SK-N-SH (cell line): ENCODE measurements around the gene BTG3. TPM values are rescaled to one million over a fixed set of nuclear protein-coding genes. Genes with fewer than 3 reads are reported as not detected.

Experiments
- CTCF ChIA-PET: fragments of 300-600, 350-600 bp; formaldehyde crosslinking; extraction: SDS; loops from one replicate; lab custom pipeline; 2021; lab: Yijun Ruan, JAX
- POLR2A ChIA-PET: fragments of 350-600 bp; sonication (Branson Sonifier 250); formaldehyde crosslinking; extraction: SDS; loops from one replicate; lab custom pipeline; 2020; ENCODE audit warnings: antibody characterized with exemption, inconsistent platforms; lab: Yijun Ruan, JAX
- DNase-seq: peaks from one replicate; pipeline ENCODE4 v3.0.0; 2012
- H2AFZ ChIP-seq: fragments of 200-600 bp; sonication (generic); 2 replicates; pipeline ENCODE4 v1.8.1; 2016; ENCODE audit warnings: antibody characterized with exemption, mild to moderate bottlenecking, low read depth
- H3F3A ChIP-seq: fragments of 200-600 bp; sonication (generic); replicated peaks from 2 replicates; pipeline ENCODE3; 2016; ENCODE audit warnings: antibody characterized with exemption, mild to moderate bottlenecking; ENCODE audit not compliant: insufficient read depth
- H3K27ac ChIP-seq, 2 experiments: fragments of 200-500 bp in 1 of 2; fragments of 200-600 bp in 1 of 2; sonication (Bioruptor generic) in 1 of 2; sonication (generic), shearing (Covaris generic) in 1 of 2; 2 replicates each; pipeline versions ENCODE4 v1.5.1 to v1.6.1; 2014 to 2016; ENCODE audit warnings: low read depth in 2 of 2, inconsistent platforms in 1 of 2, low read length in 1 of 2, mild to moderate bottlenecking in 1 of 2, mixed read lengths in 1 of 2
- H3K27me3 ChIP-seq: fragments of 200-600 bp; sonication (generic), shearing (Covaris generic); 2 replicates; pipeline ENCODE4 v1.6.1; 2016; ENCODE audit warnings: mixed run types; ENCODE audit not compliant: insufficient read depth
- H3K36me3 ChIP-seq, 2 experiments: fragments of 200-500 bp in 1 of 2; fragments of 200-600 bp in 1 of 2; sonication (Bioruptor generic) in 1 of 2; sonication (generic) in 1 of 2; replicated peaks in 1 of 2; 2 replicates each; pipeline versions ENCODE3 to v1.5.1; 2014 to 2016; ENCODE audit warnings: low read length in 1 of 2, mild to moderate bottlenecking in 1 of 2; ENCODE audit not compliant: insufficient read depth in 2 of 2, control insufficient read depth in 1 of 2
- H3K4me1 ChIP-seq, 2 experiments: fragments of 200-500 bp in 1 of 2; fragments of 200-600 bp in 1 of 2; sonication (Bioruptor generic) in 1 of 2; sonication (generic), shearing (Covaris generic) in 1 of 2; 2 replicates each; pipeline versions ENCODE4 v1.5.1 to v1.6.1; 2014 to 2016; ENCODE audit warnings: low read depth in 1 of 2, low read length in 1 of 2, mixed run types in 1 of 2; ENCODE audit not compliant: insufficient read depth in 2 of 2, control insufficient read depth in 1 of 2
- H3K4me2 ChIP-seq: fragments of 200-600 bp; sonication (generic), shearing (Covaris generic); 2 replicates; pipeline ENCODE4 v1.6.1; 2017; ENCODE audit warnings: mixed run types
- H3K4me3 ChIP-seq, 2 experiments: fragments of 200-500 bp in 1 of 2; fragments of 200-600 bp in 1 of 2; sonication (Bioruptor generic) in 1 of 2; sonication (generic), shearing (Covaris generic) in 1 of 2; 2 replicates each; pipeline versions ENCODE4 v1.5.1 to v1.8.1; 2014 to 2016; ENCODE audit warnings: low read depth in 2 of 2, inconsistent platforms in 1 of 2, low read length in 1 of 2, mild to moderate bottlenecking in 1 of 2, mixed read lengths in 1 of 2, moderate library complexity in 1 of 2
- H3K79me2 ChIP-seq: fragments of 200-600 bp; sonication (generic); 2 replicates; pipeline ENCODE4 v1.8.1; 2017; ENCODE audit warnings: mild to moderate bottlenecking; ENCODE audit not compliant: insufficient read depth
- H3K9ac ChIP-seq: fragments of 200-600 bp; sonication (generic); 2 replicates; pipeline ENCODE4 v1.6.1; 2017; ENCODE audit warnings: mixed run types
- H3K9me2 ChIP-seq: fragments of 200-600 bp; sonication (generic); 2 replicates; pipeline ENCODE4 v1.6.1; 2017; ENCODE audit warnings: mixed run types
- H3K9me3 ChIP-seq: fragments of 200-600 bp; sonication (generic); 2 replicates; pipeline ENCODE4 v1.6.1; 2017; ENCODE audit warnings: mixed run types, mild to moderate bottlenecking, moderate library complexity
- H4K20me1 ChIP-seq: fragments of 200-600 bp; sonication (generic); 2 replicates; pipeline ENCODE4 v1.6.1; 2017; ENCODE audit warnings: mild to moderate bottlenecking, mixed run types; ENCODE audit not compliant: insufficient read depth
- CHD2 ChIP-seq: fragments of 150-350 bp; IDR thresholded peaks from 2 replicates; pipeline ENCODE4 v1.6.1; 2018; ENCODE audit warnings: low read length; ENCODE audit not compliant: partially characterized antibody
- EP300 ChIP-seq, 2 experiments: IDR thresholded peaks; 2 replicates each; pipeline versions ENCODE4 v1.4.0 to v1.6.1; 2012; ENCODE audit warnings: borderline replicate concordance in 1 of 2, low read depth in 1 of 2, low read length in 1 of 2
- FOXM1 ChIP-seq: IDR thresholded peaks from 2 replicates; pipeline ENCODE4 v1.4.0; 2012; ENCODE audit warnings: low read depth, mild to moderate bottlenecking
- GABPA ChIP-seq: IDR thresholded peaks from 2 replicates; pipeline ENCODE4 v1.4.0; 2012; ENCODE audit warnings: low read depth, mild to moderate bottlenecking
- MAX ChIP-seq: IDR thresholded peaks from 2 replicates; pipeline ENCODE4 v1.4.0; 2012; ENCODE audit warnings: low read depth
- MXI1 ChIP-seq: IDR thresholded peaks from 2 replicates; pipeline ENCODE4 v1.6.1; 2012; ENCODE audit warnings: mild to moderate bottlenecking, low read depth, low read length, improper control_type of control experiment
- NFIC ChIP-seq: IDR thresholded peaks from 2 replicates; pipeline ENCODE4 v1.4.0; 2012; ENCODE audit warnings: borderline replicate concordance
- POLR2AphosphoS5 ChIP-seq: IDR thresholded peaks from 2 replicates; pipeline ENCODE4 v1.6.1; 2012; ENCODE audit warnings: low read depth, low read length
- RAD21 ChIP-seq: IDR thresholded peaks from 2 replicates; pipeline ENCODE4 v1.6.1; 2012; ENCODE audit warnings: mild to moderate bottlenecking, low read length
- RFX5 ChIP-seq: IDR thresholded peaks from 2 replicates; pipeline ENCODE4 v1.6.1; 2012; ENCODE audit warnings: mild to moderate bottlenecking, improper control_type of control experiment, low read length
- SIN3A ChIP-seq: IDR thresholded peaks from 2 replicates; pipeline ENCODE4 v1.6.1; 2012; ENCODE audit warnings: low read depth, mild to moderate bottlenecking, low read length, moderate library complexity, borderline replicate concordance
- TEAD4 ChIP-seq: IDR thresholded peaks from 2 replicates; pipeline ENCODE4 v1.4.0; 2012; ENCODE audit warnings: mild to moderate bottlenecking, borderline replicate concordance; ENCODE audit not compliant: insufficient read depth
- USF1 ChIP-seq: IDR thresholded peaks from 2 replicates; pipeline ENCODE4 v1.4.0; 2012; ENCODE audit warnings: low read depth, borderline replicate concordance
- USF2 ChIP-seq: fragments of 150-350 bp; IDR thresholded peaks from 2 replicates; pipeline ENCODE4 v1.6.1; 2017; ENCODE audit warnings: antibody characterized with exemption, low read length, low read depth, borderline replicate concordance
- WGBS: methylation state at CpG from one replicate; pipeline ENCODE4 v1.1.6; 2017; ENCODE audit warnings: low lambda C conversion rate; 5-methylcytosine and 5-hydroxymethylcytosine counted together
- polyA plus RNA-seq, 3 experiments: library from polyadenylated mRNA; depleted of rRNA; stranded (reverse); fragments of >200 nt; gene quantifications; 2 replicates each; pipeline ENCODE4 v1.2.3, GENCODE V29; 2012
- TF ChIP-seq, protein P1 (sequence below): fragments of 150-350 bp; IDR thresholded peaks from 2 replicates; pipeline ENCODE4 v1.6.1; 2016; ENCODE audit warnings: mild to moderate bottlenecking, low read depth, low read length

Gene BTG3
- polyA plus RNA-seq, 1 of the 3 experiments (the other 2 are of a cell fraction), result 36.7 TPM

GRCh38 chr21:17644186-17644585 is 31.5 kb upstream of the BTG3 start:
- Histone ChIP-seq H3K4me2 (no peak overlapping the region), H3K4me3 (no peak overlapping the region), H3K9me3 (no peaks in the 10 kb centered on the region), H2AFZ (no peak overlapping the region), H3K4me1 (no peaks in the 10 kb centered on the region), H3K27me3 (no peaks in the 10 kb centered on the region), H4K20me1 (no peaks in the 10 kb centered on the region), H3K9me2 (no peaks in the 10 kb centered on the region), H3K9ac (no peak overlapping the region), H3K27ac (no peak overlapping the region), H3K36me3 (no peaks in the 10 kb centered on the region), H3K79me2 (no peaks in the 10 kb centered on the region), H3F3A (no peaks in the 10 kb centered on the region)
- CTCF ChIA-PET, result no interaction called here
- no peak for TF ChIP-seq USF2
- no peak for TF ChIP-seq USF1
- TF ChIP-seq CHD2, result no peak
- TF ChIP-seq NFIC, result no peak
- no peak for TF ChIP-seq GABPA
- no peak for TF ChIP-seq MXI1
- TF ChIP-seq FOXM1, result no peak
- TF ChIP-seq SIN3A, result no peak
- TF ChIP-seq TEAD4, result no peak
- no peak for TF ChIP-seq EP300 (IDR thresholded peaks at IDR 0.05; ENCODE audit: borderline replicate concordance in 1 of 2, low read depth in 1 of 2, low read length in 1 of 2)
- no peak for TF ChIP-seq POLR2AphosphoS5
- TF ChIP-seq MAX, result no peak
- TF ChIP-seq, protein P1, sequence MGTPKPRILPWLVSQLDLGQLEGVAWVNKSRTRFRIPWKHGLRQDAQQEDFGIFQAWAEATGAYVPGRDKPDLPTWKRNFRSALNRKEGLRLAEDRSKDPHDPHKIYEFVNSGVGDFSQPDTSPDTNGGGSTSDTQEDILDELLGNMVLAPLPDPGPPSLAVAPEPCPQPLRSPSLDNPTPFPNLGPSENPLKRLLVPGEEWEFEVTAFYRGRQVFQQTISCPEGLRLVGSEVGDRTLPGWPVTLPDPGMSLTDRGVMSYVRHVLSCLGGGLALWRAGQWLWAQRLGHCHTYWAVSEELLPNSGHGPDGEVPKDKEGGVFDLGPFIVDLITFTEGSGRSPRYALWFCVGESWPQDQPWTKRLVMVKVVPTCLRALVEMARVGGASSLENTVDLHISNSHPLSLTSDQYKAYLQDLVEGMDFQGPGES, result no peak
- no peak for TF ChIP-seq RFX5
- POLR2A ChIA-PET, result no interaction called here
- DNase-seq, result no peak

- H3K9me2 ChIP-seq, result no peaks in the 10 kb centered on the region
- CTCF ChIA-PET, result no interaction called here
- no peaks in the 10 kb centered on the region for H4K20me1 ChIP-seq
- no peaks in the 10 kb centered on the region for H3K27me3 ChIP-seq
- POLR2A ChIA-PET, result no interaction called here
- no peaks in the 10 kb centered on the region for H3K4me1 ChIP-seq
- no peak overlapping the region for H3K9ac ChIP-seq
- no peak overlapping the region for H2AFZ ChIP-seq
- H3K4me3 ChIP-seq, result no peak overlapping the region
- no peak for DNase-seq
- no peak overlapping the region for H3K27ac ChIP-seq
- H3K79me2 ChIP-seq, result no peaks in the 10 kb centered on the region
- no peaks in the 10 kb centered on the region for H3K9me3 ChIP-seq
- H3K4me2 ChIP-seq, result no peak overlapping the region
- no peak for TF ChIP-seq RAD21
- no peaks in the 10 kb centered on the region for H3K36me3 ChIP-seq
- WGBS, result 26% methylated on average over 2 of the region's 2 CpGs
- H3F3A ChIP-seq, result no peaks in the 10 kb centered on the region
These were observed 28.1 kb upstream of the BTG3 start for GRCh38 chr21:17640821-17641220.
